GM18502 (cell line): ENCODE results near the gene VWF.
"Not testable (repeated sequence)": the region's sequence is repeated elsewhere in the genome, so short reads cannot be mapped to it uniquely, and the experiment has no call there.

Experiments used
- ATAC-seq: cut with Tn5 transposase; IDR thresholded peaks from one replicate; pipeline ENCODE4 v1.9.1; 2021; ENCODE audit warnings: mild to moderate bottlenecking; ENCODE audit not compliant: unreplicated experiment, poor library complexity

Gene VWF

GRCh38 chr12:6124411-6125309 lies at the start of gene VWF:
VWF (minus strand) TSS chr12:6124670; CDS start chr12:6123196, 1,474 bp downstream.
- ATAC-seq, result no peak

GRCh38 chr12:6172862-6173261 lies 48.4 kb upstream of the VWF start:
- ATAC-seq, result no peak

DNA sequence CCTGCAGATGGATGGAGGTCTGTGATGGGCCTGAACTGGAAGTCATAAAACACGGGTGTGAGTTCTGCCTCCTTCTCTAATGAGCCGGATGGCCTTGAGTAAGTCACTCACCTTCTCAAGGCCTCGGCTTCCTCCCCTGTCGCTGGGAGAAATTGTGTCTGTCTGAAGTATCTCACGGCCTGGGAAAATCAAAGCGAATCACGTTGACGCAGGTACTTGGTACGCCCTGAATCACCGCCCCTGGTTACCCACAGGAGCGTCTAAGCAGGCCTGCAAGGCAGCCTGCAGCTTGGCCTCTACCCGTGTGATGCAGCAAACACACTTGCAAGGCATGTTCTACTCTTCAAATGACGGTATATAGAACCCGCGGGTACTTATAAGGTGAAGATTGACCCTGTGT lies 47.6 kb upstream of the VWF start:
- ATAC-seq, result no peak

DNA sequence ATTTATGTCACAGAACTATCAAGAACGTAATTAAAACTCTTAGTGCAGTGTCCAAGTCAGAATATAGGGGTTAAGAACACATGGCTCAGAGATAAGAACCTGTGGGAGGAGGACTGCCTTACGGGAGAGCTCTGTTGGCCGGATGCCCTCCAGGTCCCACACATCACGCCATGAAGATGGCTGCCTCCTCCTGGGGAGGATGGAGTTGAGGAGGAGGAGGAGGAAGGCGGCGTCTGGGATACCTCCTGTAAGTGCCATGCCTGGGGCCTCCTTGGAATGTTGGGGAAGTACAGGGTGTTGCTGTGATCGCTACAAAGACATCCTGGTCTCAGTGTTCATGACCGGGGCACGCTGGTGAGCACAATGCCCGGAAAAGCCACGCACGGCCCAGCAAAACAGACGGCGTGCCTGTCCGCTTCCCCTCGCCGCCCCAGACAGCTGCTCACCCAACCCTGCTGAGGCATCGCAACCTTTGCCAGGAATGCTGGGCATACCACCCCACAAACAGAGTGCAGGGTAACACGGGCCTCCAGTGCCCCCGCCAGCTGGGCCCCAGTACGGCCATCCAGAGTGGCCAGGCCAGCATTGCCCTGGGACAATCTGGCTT lies 47.0 kb upstream of the VWF start:
- ATAC-seq, result no peak

DNA sequence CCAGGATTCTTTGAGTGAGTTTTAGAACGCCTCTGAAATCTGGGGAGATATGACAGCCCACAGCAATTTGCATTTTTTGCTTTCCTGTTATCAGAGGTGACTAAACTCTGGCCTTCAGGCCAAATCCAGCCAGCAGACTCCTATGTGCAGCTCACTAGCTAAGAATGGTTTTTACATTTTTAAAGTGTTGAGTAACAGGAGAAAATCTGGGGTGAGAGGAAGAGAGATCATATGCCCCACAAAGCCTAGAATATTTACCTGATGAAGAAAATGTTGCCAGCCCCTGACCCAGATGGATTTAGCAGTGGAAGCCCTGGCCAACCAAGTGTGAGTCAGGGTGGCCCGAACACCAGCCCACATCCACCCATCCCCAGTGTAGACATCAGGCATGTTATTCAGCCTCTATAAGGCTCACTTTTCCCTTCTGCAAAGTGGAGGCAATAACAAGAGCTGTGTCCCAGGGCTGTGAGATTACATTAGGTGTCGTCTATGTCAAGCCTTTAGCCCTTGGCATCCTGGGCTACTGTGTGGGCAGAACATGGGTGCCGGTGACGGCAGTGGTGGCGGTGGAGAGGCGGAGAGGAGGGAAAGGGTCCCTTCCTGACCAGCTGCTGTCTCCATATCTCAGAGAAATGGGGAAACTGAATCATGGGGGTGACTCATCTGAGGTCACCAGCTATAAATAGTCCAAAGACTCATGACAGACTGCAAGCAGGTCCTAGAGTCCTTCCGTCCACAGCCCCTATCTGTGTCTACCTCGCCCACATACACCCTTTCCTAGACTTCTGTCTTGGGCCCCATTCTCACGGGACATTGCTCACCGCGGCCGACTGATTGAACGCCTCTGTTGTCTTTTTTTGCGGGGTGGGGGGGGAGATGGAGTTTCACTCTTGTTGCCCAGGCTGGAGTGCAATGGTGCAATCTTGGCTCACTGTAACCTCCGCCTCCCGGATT lies 43.1 kb upstream of the VWF start:
- peak; percentile 82 for ATAC-seq

- ATAC-seq, result no peak
Observed at GRCh38 chr12:6166808-6167207, 42.3 kb upstream of the VWF start.

- ATAC-seq, result no peak
Observed at GRCh38 chr12:6165395-6165794, 40.9 kb upstream of the VWF start.

DNA sequence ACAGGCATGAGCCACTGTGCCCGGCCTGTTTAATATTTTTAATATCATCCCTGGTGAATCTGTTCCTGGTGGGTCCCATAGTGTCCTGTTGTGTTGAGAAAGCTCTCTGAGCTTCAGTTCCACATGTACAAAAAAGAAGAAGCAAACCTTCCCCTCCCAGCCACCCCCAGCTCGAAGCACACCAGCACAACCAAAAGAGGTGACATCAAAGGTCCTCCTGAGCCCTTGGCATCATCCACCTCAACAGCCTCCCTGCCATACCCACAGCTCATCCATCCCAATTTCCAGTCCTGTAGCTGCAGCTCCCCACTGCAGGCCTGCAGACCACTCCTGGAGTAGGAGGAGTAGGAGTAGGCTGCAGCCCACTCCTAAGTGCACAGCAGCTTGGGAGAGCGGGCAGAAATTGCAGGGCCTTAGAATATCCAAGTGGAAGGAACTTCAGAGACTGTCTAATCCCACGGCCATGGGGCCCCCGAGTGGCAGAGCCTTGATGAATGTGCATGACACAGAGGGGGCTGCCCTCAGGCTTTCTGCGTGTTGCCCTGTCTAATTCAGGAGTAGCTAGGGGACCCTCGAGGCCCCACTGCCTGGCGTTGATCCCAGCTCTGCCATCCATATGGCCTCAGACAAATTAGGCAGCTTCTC lies 39.1 kb upstream of the VWF start:
- no peak for ATAC-seq

- no peak for ATAC-seq
Observed at GRCh38 chr12:6161124-6161882, 36.8 kb upstream of the VWF start.

DNA sequence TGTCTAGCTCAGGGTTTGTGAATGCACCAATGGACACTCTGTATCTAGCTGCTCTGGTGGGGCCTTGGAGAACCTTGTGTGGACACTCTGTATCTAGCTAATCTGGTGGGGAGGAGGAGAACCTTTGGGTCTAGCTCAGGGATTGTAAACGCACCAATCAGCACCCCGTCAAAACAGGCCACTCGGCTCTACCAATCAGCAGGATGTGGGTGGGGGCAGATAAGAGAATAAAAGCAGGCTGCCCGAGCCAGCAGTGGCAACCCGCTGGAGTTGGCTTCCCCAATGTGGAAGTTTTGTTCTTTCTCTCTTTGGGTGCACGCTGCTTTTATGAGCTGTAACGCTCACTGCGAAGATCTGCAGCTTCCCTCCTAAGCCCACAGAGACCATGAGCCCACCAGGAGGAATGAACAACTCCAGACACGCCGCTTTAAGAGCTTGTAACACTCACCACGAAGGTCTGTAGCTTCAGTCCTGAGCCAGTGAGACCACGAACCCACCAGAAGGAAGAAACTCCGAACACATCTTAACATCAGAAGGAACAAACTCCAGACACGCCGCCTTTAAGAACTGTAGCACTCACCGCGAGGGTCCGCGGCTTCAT lies 35.7 kb upstream of the VWF start:
- not testable (repeated sequence) for ATAC-seq

DNA sequence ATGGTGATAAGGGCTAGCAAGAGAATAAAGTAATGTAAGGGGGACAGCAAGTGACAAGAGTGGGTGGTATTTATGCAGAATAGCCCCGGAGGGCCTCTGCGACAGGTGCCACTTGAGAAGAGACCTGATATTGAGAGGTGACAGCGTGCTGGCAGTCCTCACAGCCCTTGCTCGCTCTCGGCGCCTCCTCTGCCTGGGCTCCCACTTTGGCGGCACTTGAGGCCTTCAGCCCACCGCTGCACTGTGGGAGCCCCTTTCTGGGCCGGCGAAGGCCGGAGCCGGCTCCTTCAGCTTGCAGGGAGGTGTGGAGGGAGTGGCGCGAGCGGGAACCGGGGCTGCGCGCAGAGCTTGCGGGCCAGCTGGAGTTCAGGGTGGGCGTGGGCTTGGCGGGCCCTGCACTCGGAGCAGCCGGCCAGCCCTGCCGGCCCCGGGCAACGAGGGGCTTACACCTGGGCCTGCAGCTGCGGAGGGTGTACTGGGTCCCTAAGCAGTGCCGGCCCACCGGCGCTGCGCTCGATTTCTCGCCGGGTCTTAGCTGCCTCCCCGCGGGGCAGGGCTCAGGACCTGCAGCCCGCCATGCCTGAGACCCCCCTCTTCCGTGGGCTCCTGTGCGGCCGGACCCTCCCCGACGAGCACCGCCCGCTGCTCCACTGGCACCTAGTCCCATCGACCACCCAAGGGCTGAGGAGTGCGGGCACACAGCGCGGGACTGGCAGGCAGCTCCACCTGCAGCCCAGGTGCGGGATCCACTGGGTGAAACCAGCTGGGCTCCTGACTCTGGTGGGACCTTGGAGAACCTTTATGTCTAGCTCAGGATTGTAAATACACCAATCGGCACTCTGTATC lies 34.9 kb upstream of the VWF start:
- not testable (repeated sequence) for ATAC-seq

DNA sequence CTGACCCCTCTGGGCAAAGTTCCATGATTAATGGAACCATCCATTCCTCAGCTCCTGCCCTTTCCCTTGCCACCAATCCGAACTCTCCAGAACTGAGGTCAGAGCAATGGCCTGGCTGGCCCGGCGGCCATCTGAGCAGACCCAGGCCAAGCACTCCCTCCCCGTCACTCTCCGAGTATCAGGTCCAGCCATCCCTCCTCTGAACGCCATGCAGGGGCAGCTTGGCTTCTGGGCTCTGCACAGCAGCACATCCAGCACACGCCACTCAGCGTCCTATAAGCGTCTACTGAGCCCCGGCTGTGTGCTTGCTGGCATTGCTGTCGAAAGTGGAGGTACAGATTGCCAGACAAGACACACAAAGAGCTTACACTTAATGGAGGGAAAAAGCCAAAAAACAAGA lies 34.3 kb upstream of the VWF start:
- no peak for ATAC-seq

- no peak for ATAC-seq
Observed at GRCh38 chr12:6158255-6158654, 33.8 kb upstream of the VWF start.

GRCh38 chr12:6157482-6157881 lies 33.0 kb upstream of the VWF start:
- no peak for ATAC-seq

DNA sequence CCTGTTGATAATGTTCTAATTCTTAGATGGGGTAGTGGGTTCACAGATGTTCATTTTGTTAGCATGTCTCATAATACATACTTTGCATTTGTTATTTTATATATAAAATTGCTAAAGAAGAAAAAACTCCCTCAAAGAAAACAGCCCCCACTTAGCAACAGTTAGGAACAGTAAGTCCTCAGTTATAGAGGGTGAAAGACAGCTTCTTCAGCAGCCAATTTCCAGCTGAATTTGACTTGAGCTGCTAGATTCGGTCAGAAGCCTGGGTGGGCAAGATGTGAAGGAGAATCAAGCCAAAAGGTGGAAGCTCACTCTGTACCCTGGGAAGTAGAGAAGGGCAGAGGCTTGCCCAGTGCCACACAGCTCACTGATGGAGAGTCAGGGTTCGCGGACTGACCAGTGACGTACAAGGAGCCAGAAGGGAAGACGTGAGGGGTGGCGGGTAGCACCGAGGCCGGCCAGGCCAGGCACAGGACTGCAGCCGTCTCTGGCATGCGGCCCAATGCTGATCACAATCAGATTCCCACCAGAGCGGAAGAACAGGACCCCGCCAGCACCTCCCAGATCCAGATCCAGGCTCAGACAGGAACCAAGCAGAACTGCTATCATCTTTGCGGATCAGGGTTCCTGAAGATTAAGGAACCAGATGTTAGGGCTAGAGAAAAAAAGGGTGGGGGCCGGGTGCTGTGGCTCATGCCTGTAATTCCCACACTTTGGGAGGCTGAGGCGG lies 30.4 kb upstream of the VWF start:
- ATAC-seq, result no peak

DNA sequence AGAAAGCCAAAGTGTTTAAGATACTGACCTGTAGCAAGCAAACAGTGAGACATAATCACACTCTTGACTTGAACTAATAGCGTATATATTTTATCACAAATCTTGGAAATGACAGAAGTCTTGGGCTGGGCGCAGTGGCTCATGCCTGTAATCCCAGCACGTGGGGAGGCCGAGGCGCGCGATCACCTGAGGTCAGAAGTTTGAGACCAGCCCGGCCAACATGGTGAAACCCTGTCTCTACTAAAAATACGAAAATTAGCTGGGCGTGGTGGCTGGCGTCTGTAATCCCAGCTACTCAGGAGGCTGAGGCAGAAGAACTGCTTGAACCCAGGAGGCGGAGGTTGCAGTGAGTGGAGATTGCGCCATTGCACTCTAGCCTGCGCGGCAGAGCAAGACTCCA lies 24.3 kb upstream of the VWF start:
- ATAC-seq, result not testable (repeated sequence)

GRCh38 chr12:6148061-6148460 lies 23.6 kb upstream of the VWF start:
- ATAC-seq, result no peak

DNA sequence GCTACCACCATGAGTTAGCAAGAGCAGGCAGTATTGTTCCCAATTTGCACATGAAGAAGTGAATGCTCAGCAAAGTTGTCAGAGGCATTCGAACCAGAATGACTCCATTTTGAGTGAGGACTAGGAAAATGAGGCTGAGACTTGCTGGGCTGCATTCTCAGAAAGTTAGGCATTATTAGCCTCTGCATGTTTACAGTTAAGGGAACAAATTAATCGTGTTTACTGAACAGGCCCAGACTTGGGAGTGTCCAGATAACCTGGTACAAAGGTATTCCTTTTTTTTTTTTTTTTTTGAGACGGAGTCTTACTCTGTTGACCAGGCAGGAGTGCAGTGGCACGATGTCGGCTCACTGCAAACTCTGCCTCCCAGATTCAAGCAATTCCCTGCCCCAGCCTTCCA lies 22.5 kb upstream of the VWF start:
- ATAC-seq, result no peak
